Fibroblast of the conjunctiva (primary cell): ENCODE measurements around the gene VTI1A.
"Not testable (repeated sequence)": the region's sequence is repeated elsewhere in the genome, so short reads cannot be mapped to it uniquely, and the experiment has no call there.

ENCODE experiments used
- DNase-seq: peaks from one replicate; pipeline ENCODE4 v3.0.0-alpha.2; 2010; ENCODE audit warnings: low read depth

VTI1A gene

GRCh38 chr10:112446855-112447619, at the start of gene VTI1A, which contains the start of gene ZDHHC6:
Gene VTI1A, plus strand, starts transcription at chr10:112447215. Its CDS starts 159 bp downstream, at chr10:112447374.
Gene ZDHHC6, minus strand, starts transcription at chr10:112446914. Its CDS starts 1,478 bp downstream, at chr10:112445436.
- DNase-seq, result peak; percentile 65

- no peak for DNase-seq
Observed at GRCh38 chr10:112397592-112397991, 49.4 kb upstream of the VTI1A start.

GRCh38 chr10:112402917-112403316, 44.1 kb upstream of the VTI1A start:
- no peak for DNase-seq

- DNase-seq, result no peak
Observed at GRCh38 chr10:112404617-112405016, 42.4 kb upstream of the VTI1A start.

- DNase-seq, result not testable (repeated sequence)
Observed at GRCh38 chr10:112406806-112407205, 40.2 kb upstream of the VTI1A start.

- DNase-seq, result no peak
Observed at GRCh38 chr10:112407696-112408095, 39.3 kb upstream of the VTI1A start.

GRCh38 chr10:112409299-112409698, 37.7 kb upstream of the VTI1A start:
- no peak for DNase-seq

- DNase-seq, result no peak
Observed at GRCh38 chr10:112409755-112410154, 37.3 kb upstream of the VTI1A start.

- no peak for DNase-seq
Observed at GRCh38 chr10:112412696-112413095, 34.3 kb upstream of the VTI1A start.

- DNase-seq, result no peak
Observed at GRCh38 chr10:112421731-112422130, 25.3 kb upstream of the VTI1A start.

- DNase-seq, result no peak
Observed at GRCh38 chr10:112424651-112425050, 22.4 kb upstream of the VTI1A start.

- DNase-seq, result no peak
Observed at GRCh38 chr10:112426111-112426510, 20.9 kb upstream of the VTI1A start.

- no peak for DNase-seq
Observed at GRCh38 chr10:112429147-112429546, 17.9 kb upstream of the VTI1A start.

- no peak for DNase-seq
Observed at GRCh38 chr10:112429654-112430230, 17.3 kb upstream of the VTI1A start.

GRCh38 chr10:112433136-112433535, 13.9 kb upstream of the VTI1A start:
- DNase-seq, result no peak

GRCh38 chr10:112434988-112435619, 11.9 kb upstream of the VTI1A start:
- DNase-seq, result peak; percentile 12

- no peak for DNase-seq
Observed at GRCh38 chr10:112438356-112438755, 8.7 kb upstream of the VTI1A start.

GRCh38 chr10:112441520-112441919, 5.5 kb upstream of the VTI1A start:
- no peak for DNase-seq

GRCh38 chr10:112442063-112442462, 5.0 kb upstream of the VTI1A start:
- no peak for DNase-seq

- DNase-seq, result no peak
Observed at GRCh38 chr10:112446055-112446854, 760 bp upstream of the VTI1A start.

GRCh38 chr10:112447620-112447928, 559 bp downstream of the VTI1A start:
- DNase-seq, result no peak

- DNase-seq, result no peak
Observed at GRCh38 chr10:112448888-112449287, 1.9 kb downstream of the VTI1A start.
